Fibroblast of mammary gland (primary cell): ENCODE measurements around the gene ZFP92.
"Not testable (repeated sequence)": the region's sequence is repeated elsewhere in the genome, so short reads cannot be mapped to it uniquely, and the experiment has no call there.

Experiments used
- DNase-seq: peaks from one replicate; pipeline ENCODE4 v3.0.0-alpha.2; 2010; ENCODE audit warnings: low read depth
- H3K4me3 ChIP-seq: 2 replicates; pipeline ENCODE4 v1.5.1; 2011; ENCODE audit warnings: low read depth, mild to moderate bottlenecking, low read length, moderate library complexity; ENCODE audit not compliant: control insufficient read depth
- TF ChIP-seq, protein P1 (sequence below): conservative IDR thresholded peaks from 2 replicates; pipeline ENCODE4 v1.5.1; 2011; ENCODE audit warnings: low read depth, low read length, inconsistent platforms; ENCODE audit not compliant: control insufficient read depth, insufficient read depth

Gene ZFP92

GRCh38 chrX:153401133-153401764, 10.0 kb upstream of the ZFP92 start, which contains the start of gene PNMA6E:
Gene PNMA6E (minus strand): TSS chrX:153401350. CDS start chrX:153398849, 2,501 bp downstream.
- no peak for DNase-seq
- TF ChIP-seq, protein P1, sequence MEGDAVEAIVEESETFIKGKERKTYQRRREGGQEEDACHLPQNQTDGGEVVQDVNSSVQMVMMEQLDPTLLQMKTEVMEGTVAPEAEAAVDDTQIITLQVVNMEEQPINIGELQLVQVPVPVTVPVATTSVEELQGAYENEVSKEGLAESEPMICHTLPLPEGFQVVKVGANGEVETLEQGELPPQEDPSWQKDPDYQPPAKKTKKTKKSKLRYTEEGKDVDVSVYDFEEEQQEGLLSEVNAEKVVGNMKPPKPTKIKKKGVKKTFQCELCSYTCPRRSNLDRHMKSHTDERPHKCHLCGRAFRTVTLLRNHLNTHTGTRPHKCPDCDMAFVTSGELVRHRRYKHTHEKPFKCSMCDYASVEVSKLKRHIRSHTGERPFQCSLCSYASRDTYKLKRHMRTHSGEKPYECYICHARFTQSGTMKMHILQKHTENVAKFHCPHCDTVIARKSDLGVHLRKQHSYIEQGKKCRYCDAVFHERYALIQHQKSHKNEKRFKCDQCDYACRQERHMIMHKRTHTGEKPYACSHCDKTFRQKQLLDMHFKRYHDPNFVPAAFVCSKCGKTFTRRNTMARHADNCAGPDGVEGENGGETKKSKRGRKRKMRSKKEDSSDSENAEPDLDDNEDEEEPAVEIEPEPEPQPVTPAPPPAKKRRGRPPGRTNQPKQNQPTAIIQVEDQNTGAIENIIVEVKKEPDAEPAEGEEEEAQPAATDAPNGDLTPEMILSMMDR: no peak
- no peak within 1 kb of the TSS for H3K4me3 ChIP-seq

DNA sequence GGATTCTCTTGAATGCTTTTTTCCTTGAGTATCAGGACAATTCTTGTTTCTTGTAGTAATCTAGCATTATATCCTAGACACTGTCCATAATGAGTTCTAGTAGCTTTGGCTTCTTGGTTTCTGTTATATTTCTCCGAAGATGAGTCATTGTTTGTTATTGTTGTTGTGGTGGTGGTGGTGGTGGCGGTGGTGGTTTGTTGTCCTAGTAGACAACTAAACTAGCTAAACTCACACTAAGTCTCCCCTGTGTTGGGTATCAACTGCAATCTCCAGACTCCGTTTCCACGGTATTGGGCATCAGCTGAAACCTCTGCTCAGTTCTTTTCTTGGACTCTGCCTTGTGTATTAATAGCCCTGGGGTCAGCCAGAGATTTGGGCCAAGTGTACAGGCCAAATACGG, 6.9 kb upstream of the ZFP92 start:
- not testable (repeated sequence) for DNase-seq, H3K4me3 ChIP-seq

GRCh38 chrX:153405426-153405825, 5.8 kb upstream of the ZFP92 start:
- DNase-seq: no peak
- H3K4me3 ChIP-seq: no peak overlapping the region
- TF ChIP-seq, protein P1: no peak

GRCh38 chrX:153406011-153406410, 5.3 kb upstream of the ZFP92 start:
- H3K4me3 ChIP-seq: no peak overlapping the region
- TF ChIP-seq, protein P1: no peak
- no peak for DNase-seq

DNA sequence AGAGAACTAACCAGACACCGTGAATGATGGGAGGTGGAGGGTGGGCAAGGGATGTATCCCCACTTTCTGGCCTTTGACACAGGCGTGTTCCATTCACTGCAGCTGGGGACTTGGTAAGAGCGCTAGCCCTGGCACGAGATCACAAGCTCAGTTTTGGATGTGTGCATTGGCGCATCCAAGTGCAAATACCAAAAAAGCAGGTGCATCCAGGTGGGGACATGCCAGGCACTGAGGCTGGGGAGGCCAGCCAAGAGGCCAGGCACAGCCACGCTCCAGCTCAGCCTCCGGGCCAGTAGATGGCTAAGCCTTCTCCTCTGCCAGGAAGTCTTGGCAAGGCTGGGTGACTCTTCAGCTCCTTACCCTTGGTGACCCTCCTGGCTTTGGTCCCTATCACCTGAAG, 4.4 kb upstream of the ZFP92 start:
- DNase-seq: no peak
- TF ChIP-seq, protein P1: no peak
- no peak overlapping the region for H3K4me3 ChIP-seq

GRCh38 chrX:153407736-153408135, 3.5 kb upstream of the ZFP92 start:
- TF ChIP-seq, protein P1: no peak
- DNase-seq: no peak
- H3K4me3 ChIP-seq: no peak overlapping the region

DNA sequence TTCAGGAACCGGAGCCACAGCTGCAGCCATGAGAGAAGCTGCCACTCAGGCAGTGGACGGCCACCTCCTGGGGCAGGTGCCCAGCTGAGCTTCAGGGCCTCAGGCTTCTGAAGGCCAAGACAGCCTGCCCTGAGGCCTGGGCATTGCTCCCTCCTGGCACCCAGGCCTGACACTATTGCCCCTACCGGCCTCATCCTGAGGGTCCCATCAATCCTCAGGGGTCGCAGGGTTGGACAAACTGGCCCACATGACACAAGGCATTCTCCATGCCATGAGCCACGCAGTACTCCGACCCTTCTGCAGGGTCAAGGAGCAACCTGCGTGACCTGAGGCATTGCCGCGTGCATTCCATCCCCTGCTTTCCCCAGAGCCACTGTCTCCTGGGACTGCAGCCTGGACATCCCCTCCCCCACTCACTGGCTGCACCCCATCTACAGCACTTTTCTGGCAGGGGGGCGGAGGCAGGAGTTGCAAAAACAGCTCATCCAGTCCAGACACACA, 3.0 kb upstream of the ZFP92 start:
- TF ChIP-seq, protein P1: no peak
- DNase-seq: no peak
- H3K4me3 ChIP-seq: no peak overlapping the region
